GM19452 (cell line): ENCODE data around the gene TMEM9B.
"Not testable (repeated sequence)": the region's sequence is repeated elsewhere in the genome, so short reads cannot be mapped to it uniquely, and the experiment has no call there.

Experiments used
- ATAC-seq: cut with Tn5 transposase; IDR thresholded peaks from one replicate; pipeline ENCODE4 v1.9.1; 2021; ENCODE audit not compliant: unreplicated experiment

The TMEM9B gene

DNA sequence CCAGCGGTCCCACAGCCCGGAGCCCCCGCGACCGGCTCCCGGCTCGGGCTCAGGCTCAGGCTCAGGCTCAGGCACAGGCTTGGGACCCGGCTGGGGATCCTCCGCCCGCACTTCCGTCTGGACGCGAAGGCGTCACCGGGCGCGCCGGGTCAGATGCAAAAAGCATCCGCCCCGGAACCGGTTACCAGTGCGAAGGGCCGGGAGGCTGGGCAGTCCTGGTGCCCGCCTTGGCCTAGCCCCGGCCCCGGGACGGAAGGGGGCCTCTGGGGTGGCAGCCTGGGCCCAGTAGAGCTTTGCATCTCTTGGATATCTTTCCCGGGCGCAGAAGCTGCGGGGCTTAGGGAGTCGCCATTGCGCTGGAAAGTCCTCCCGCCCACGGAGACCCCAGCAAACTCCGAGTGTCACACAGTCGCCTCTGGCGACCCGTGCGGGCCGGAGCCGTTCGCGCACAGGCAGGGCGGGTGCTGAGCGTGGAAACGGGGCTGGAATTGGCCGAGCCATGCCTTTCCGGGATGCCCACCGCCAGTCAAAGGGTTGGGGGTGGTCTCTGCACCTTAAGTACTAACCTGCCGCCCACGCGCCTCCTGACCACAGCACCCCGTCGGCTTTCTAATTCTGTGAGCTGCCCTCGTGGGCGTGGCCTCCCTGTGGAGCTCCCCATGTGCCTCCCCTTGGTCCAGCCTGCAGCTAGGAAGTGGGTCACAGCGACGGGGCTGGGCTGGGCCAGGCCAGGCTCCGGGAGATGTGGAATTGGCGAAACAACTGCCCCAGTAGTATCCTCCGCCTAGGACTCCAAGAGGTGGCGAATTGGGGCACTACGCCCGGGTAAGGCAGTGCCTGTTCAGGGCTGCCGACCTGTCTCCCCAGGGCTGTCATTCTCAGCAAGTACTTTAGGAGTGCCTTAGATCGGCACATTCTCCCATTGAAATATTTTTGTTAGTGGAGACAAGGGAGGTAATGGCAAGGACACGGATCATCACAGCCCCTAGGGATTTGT, at the start of gene TMEM9B:
Gene TMEM9B, minus strand, starts transcription at position 119 of the 997 bp plus-strand sequence. CDS start 129 bp downstream, outside the sequence.
- peak; percentile 79 for ATAC-seq

DNA sequence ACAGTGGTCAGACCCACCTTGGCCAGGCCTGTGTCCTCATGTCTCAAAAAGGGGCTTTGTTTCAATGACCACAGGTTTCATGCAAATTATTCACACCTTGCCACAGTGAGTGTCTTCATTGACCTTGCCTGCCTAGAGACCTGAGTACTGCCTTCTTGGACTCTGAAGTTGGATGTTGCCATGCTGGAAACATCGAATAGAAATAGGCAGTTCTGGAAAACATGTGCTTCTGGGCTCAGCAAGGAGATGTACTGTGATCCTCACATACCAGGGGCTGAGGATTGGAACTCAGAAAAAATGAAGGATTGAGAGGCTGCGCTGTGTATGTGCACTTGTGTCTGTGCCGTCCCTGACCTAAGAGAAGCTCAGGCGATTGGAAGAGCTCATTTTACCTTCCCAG, 49.1 kb upstream of the TMEM9B start:
- ATAC-seq: no peak

DNA sequence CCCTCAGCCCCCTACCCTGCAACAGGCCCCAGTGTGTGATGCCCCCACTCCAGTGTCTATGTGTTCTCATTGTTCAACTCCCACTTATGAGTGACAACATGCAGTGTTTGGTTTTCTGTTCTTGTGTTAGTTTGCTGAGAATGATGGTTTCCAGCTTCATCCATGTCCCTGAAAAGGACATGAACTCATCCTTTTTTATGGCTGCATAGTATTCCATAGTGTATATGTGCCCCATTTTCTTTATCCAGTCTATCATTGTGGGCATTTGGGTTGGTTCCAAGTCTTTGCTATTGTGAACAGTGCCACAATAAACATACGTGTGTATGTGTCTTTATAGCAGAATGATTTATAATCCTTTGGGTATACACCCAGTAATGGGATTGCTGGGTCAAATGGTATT, 45.3 kb upstream of the TMEM9B start:
- ATAC-seq: not testable (repeated sequence)

DNA sequence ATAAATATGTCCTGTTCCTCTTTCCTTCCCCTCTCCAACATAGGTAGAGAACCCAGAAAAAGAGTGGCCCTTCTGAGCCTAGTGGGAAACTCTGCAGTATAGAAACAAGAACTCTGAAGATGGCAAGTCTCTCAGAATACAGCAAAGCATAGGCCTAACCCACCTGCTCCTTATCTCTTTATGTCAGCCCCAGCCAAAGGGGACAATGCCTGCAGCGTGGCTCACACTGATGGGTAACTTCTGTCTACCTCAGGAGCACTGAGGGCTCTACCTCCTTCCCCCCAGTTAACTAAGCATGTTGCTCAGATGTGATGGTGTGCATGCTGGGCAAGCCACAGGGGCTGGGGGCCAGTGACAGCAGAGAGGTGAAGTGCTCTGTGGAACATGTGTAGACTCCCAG, 44.4 kb upstream of the TMEM9B start:
- ATAC-seq: no peak

DNA sequence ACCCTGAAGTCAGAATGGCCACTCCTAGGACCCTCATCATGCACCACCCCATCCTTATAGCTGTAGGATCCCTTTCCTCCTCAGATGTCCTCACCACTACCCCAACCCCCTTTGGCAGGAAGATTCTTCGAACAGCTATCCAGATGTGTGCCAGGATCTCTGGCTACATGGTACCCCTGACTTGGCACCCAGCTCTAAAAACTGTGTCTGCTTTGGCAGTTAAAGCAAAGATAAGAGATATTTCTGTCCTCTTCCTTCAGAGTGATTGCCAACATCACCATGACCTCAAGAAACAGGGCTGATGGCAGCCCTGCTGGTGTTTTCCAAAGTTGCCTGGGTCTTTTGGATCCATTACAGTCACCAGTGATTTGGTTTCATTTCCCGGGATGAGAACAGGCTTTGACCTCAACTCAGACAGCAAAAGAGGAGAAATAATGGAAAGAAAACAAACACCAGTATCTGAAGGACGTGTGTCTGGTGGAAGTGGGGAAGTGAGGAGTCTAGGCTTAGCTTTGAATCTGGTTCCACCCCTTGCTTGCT, 43.8 kb upstream of the TMEM9B start:
- ATAC-seq: no peak

DNA sequence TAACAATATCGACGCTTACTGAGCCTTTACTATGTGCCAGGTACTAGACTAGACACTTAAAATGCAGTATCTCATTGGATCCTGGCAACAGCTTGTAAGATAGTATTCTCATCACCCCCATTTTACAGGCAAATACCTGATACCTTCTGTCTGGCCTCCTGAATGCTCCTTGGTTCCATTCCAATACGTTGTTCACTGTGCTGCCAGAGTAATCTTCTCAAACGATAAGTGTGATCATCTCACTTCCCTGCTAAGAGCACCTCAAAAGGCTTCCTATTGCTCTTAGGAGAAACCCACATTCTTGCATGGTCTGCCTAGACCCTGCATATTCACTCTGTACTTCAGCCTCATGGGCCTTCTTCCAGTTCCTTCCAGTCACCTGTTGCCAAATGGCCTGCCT, 40.8 kb upstream of the TMEM9B start:
- ATAC-seq: no peak

DNA sequence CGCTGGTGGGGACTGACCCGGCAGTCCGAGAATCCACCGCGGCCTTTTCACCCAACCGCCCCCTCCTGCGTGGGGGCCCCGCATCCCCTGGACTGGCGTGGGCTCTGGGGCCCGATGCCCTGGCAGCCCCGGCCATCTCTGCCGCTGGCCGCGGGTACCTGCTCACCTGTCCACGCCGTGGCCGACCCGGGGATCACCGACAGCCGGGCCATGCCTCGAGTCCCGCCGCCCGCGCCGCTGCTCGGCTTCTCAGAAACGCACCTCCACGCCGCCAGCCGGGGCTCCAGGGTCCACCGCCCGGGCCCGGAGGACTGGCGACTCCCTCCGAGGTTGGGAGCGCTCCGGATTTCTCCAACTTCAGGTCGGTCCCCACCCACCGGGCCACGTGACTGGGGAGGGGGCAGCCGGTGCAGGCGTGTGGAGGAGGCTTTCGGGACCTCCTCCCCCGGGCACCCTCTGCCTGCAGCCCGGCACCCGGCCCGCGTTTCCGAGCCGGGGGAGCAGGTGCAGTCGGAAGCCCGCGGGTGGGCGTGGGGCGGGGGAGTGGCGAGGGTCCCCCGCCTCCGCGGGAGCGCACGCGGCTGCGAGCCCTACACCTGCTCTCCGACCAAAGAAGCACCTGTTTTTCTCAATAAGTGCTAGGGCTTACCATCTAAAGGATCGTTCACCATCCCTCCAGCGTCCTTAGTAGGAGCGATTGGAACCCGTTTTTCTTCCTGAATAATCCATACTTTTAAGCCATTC, 40.1 kb upstream of the TMEM9B start:
- ATAC-seq: no peak

DNA sequence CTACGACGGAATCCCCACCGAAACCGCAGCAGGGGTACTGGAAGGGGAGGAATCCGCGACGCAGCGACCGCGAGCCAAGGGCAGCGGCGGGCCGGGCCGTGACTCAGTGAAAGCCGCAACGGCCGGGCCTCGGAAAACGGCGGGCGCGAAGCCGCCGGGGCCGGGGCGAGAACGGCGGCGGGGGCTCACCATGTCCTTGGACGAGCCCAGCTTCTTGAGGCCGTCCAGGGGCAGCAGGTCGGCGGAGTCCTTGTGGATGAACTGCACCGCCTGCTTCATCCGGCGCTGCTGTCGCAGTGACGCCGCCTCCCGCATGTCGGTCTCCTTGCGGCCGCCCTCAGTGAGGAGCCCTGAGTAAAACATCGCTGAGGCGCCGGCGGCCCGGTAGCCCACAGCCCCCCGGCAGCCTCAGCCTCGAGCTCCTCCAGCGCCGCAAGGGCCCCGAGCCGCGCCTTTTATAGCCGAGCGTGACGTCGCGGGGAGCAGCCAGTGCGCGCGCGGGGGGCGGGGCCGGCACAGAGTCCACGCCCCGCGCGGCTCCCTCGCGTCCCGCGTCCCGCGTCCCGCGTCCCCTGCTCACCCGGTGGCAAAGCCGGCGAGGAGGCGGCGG, 39.4 kb upstream of the TMEM9B start, which contains the start of gene NRIP3:
Gene NRIP3, minus strand, starts transcription at position 429 of the 610 bp plus-strand sequence. Its CDS starts 66 bp downstream, at position 363.
- peak; percentile 67 for ATAC-seq

DNA sequence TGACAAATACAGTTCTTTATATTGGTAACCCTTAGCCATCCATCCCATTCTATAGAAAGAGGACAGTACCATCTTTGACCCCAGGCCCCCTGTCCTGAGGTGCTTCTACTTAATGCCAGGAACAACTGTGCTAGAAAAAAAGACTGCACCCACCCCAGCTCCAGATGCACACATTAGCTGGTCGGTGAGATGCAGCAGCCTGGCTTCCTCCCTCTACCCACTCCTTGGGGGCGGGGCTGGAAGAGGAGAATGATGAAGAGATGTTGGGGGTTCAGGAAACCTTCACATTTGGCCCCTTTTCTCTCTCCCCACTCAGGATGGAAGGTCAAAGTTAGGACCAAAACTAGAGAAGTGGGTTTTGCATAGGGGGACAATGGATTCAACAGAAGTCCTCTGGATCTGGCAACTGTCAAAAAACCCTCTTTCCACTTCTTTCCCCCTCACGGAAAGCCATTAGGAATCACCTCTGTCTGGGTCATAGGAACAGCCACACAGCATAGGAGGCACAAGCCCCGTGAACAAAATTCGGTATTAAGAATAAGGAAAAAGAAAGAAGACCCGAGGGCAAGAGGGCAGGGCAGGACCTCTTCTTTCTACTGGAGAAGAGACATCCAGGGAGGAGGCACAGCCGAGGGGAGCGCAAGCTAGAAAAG, 38.8 kb upstream of the TMEM9B start:
- ATAC-seq: no peak

DNA sequence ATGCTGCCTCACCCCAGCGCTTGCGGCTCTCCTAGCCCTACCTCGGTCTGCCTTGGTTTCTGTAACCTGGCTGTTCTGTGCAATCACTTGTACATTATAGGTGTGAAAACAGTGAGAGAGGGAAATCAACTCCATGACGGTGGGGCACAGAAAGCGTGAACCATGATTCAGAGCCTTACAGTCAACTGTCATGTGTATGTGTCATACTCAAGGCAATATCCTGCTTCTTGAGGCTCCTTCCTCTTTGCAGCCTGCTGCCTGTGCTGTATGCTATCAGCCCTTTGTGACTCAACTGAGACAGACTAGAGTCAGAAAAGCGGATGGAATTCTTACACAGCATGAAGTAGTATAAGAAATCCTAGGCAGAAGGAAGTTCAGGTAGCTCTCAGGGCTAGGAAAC, 37.5 kb upstream of the TMEM9B start:
- ATAC-seq: no peak

DNA sequence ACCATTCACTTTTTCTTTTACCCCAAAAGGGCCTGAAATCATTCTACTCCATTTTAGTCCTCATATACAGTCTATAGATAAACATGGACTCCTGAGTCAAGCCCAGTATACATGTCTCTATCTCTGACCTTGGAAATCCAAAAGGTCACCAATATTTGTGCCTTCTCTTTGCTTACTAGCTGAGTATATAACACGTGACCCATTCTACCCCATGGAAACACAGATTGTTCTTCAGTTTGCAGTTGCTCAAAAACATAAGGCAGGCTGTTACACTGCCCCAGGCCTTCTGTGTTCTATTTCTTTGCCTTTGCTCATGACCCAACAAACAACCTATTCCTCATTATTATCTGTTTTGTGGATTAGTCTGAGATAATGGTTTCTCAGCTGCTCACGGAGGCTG, 33.8 kb upstream of the TMEM9B start:
- ATAC-seq: no peak

DNA sequence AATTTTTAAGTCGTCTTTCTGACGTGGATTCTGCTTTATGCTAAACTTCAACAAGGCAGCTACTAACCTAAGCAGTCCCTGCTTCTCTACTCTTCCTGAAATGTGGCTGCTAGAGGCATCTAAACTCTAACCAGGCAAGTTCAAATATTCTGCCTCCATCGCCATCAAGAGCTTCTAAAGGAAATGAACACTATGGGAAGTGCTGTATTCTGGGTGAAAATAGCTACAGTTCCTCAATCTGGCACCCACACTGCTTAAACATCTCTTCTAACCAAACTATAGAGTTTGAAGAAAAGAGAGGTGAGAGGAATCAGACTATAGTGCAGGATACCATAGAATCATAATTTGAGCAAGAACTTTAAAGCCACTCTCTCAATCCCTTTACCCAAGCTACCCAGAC, 33.2 kb upstream of the TMEM9B start:
- no peak for ATAC-seq

DNA sequence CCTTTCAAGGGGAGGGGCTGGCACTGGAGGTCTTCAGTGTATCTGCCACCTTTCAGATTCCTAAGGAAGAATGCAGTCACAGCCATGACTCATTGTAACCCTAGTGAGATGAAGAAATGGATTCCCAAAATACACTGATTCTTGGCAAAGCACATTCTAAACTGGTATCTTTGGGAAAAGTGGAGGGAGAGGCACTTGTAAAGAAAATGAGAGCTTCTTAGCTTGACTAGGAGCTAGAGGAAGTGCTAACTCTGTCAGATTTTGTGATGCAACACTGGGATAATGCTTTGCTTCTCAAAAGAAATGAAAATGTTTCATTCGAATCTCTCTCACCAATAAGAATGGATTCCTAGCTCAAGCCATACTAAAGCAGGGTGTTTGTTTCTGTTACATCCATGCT, 25.2 kb upstream of the TMEM9B start:
- no peak for ATAC-seq

DNA sequence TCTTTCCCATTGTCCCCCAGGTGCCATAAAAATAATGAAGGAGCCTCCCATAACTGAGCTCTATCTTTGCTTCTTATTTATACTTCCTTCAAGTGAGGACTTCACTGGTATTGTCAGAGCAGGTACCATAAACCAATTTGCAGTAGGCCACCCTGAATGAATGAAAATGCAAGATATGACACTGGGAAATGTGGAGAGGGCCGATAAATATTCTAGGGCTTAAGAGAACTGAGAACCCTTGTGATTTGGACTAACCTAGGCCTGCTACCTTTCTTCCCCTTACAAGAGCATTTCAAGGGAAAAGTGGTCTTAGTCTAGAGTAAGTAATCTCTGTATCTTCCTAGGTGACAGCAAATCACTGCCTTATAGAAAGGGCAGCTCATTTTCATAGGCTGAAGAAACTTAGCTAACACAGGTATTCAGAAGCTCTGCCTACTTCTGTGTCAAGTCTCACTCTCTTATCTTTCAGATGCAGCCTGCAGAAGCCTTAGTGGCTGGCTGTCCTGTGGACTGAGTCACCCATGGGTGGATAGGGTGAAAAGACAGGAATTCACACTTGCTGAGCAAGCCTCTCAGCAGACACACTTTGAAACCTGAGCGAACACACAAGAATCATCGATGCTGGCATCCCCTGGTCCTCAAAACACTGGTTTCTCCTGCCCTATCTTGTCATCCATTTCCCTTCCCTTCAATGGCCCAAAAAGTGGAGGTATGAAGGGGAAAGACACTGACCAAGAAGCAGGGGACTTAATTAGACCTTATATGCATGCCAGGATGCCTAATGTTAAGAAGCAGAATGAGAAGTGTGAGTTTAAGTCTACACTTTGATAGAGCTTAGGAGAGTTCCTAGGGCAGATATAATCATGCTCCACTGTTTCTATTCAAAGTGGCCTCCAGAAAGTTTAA, 24.3 kb upstream of the TMEM9B start:
- ATAC-seq: no peak

DNA sequence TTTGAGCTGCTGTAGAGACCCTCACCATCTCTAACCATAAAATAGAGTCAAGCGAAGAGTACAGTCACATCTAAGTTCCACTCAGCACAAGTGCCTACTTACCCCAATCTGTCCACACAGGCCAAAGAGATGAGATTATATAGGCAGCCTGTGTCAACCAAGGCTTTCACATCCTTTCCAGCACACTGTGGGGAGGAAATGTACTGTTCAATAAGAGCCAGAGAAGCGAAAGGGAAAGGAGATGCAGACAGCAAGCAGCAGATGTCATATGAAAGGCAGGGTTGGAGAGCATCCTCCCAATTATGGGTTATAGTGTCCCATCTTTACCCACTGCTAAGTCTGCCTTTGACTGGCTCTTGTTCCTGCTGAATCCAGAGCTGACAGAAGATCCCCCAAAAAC, 23.2 kb upstream of the TMEM9B start:
- no peak for ATAC-seq

DNA sequence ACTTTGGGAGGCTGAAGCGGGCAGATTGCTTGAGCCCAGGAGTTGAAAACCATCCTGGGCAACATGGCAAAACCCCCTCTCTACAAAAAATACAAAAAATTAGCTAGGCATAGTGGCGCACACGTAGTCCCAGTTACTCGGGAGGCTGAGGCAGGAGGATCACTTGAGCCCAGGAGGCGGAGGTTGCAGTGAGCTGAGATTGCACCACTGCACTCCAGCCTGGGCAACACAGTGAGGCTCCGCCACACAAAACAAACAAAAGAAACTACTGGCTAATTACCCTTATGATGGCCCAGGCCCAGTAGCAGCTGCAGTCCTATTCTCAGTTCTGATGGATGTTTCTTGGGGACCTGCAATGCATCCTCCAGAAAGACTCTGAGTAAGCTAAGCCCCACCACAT, 22.5 kb upstream of the TMEM9B start:
- ATAC-seq: not testable (repeated sequence)

DNA sequence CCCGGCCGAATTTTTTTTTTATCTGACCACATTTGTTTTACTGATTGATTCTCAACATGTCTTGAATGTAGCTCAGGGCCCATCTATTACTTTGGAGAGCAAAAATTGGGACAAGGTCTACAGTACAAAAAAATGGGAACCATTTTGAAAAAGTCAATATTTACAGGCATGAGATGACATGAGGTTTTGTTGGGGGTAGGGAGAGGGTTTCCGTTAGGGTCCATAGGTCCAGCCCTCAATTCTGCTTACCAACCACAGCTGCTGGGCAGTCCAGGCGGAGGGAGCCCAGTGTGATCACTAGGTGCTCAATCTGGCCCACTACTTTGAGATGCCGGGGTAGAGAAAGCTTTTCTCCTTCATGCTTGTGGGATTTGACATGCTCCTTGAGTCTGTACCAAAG, 21.2 kb upstream of the TMEM9B start:
- no peak for ATAC-seq

DNA sequence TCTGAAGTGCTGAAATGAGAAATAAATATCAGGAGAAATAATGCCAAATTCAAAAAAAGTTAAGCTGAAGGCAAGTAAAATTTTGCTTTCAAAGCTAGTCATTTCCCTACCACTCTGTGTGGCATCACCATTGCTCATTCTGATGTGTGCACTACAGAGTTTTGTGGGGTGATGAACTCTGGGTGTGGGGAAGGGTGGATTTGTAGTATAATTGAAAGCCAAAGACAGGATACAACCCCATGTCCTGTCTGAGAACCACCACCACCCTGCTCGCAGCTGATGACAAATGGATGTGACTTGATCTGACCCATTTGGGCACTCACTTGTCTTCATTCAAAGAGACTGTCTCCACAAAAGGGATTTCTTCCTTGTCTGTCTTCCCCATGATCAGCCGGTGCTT, 19.3 kb upstream of the TMEM9B start:
- ATAC-seq: no peak

DNA sequence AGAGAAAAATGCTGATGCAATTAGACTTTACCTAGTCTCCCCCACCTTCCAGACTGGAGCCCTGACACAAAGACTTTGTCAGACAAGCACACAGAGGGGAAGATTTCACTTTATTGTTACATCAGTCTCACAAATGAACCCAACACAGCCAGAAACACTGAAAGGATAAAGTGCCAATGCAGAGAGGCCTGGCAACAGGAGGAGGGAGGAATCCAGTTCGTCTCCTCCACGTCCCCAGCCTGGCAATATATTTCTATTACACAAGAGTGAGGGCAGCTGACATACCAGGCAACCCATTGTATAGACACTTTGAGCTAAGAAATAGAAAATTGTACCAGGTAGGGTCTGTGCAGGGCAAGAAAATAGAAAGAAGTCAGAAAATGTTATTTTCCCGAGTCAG, 16.2 kb upstream of the TMEM9B start:
- no peak for ATAC-seq

DNA sequence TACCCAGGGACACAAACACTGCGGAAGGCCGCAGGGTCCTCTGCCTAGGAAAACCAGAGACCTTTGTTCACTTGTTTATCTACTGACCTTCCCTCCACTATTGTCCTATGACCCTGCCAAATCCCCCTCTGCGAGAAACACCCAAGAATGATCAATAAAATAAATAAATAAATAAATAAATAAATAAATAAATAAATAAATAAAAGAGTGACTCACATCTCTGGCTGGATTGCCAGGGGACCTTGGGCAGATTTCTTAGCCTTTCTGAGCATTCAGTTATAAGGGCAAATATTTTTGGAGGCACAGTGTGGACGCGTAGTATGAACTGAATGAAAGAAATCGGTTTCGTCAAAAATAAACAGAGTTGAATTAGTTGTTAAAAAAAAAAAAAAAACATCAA, 15.1 kb upstream of the TMEM9B start:
- not testable (repeated sequence) for ATAC-seq
